Thyroid gland (tissue), 4 donors: ENCODE data around the gene ZBTB5. TPM values are rescaled to one million over a fixed set of nuclear protein-coding genes. Genes with fewer than 3 reads are reported as not detected.

ENCODE experiments used
- DNase-seq, 2 donors: peaks; one replicate each; pipeline ENCODE4 v3.0.0-alpha.2; 2019
- H3K27ac ChIP-seq, 3 donors: fragments of 200-600 bp; sonication (generic); 1 replicate in 2 of 3; 2 replicates in 1 of 3; pipeline ENCODE4 v1.5.1; 2016 to 2019; ENCODE audit warnings: mild to moderate bottlenecking in 1 of 3, moderate library complexity in 1 of 3
- H3K27me3 ChIP-seq: fragments of 200-600 bp; sonication (generic); one replicate; pipeline ENCODE4 v1.5.1; 2019
- H3K36me3 ChIP-seq, 2 donors: fragments of 200-600 bp; sonication (generic); one replicate each; pipeline ENCODE4 v1.5.1; 2016 to 2019
- H3K4me1 ChIP-seq, 2 donors: fragments of 200-600 bp; sonication (generic); one replicate each; pipeline ENCODE4 v1.5.1; 2017 to 2019
- H3K4me3 ChIP-seq, 3 donors: fragments of 200-600 bp; sonication (generic); replicated peaks in 1 of 3; 1 replicate in 2 of 3; 2 replicates in 1 of 3; pipeline ENCODE4 v1.5.1; 2016; ENCODE audit warnings: mild to moderate bottlenecking in 1 of 3
- H3K9me3 ChIP-seq: fragments of 200-600 bp; sonication (generic); one replicate; pipeline ENCODE4 v1.5.1; 2017
- CTCF ChIP-seq, 6 experiments: fragments of 200-600 bp in 3 of 6; fragments of 450-650 bp in 3 of 6; sonication (generic) in 3 of 6; IDR thresholded peaks; one replicate each; pipeline ENCODE4 v1.5.1; 2016 to 2019; ENCODE audit warnings: antibody characterized with exemption in 6 of 6, mild to moderate bottlenecking in 2 of 6, inconsistent platforms in 1 of 6, moderate library complexity in 1 of 6
- POLR2A ChIP-seq, 2 donors: fragments of 450-650 bp; IDR thresholded peaks; one replicate each; pipeline ENCODE4 v1.6.1; 2017; ENCODE audit warnings: antibody characterized with exemption in 2 of 2, mild to moderate bottlenecking in 2 of 2, moderate library complexity in 1 of 2
- WGBS, 2 donors: methylation state at CpG; one replicate each; pipeline ENCODE4 v1.1.5; 2017; 5-methylcytosine and 5-hydroxymethylcytosine counted together
- intact Hi-C: fragments of 100-400 bp; cut with DNase I; formaldehyde crosslinking; loops from one replicate; pipeline ENCODE4 v1.15.1; 2023
- total RNA-seq, 4 donors: library from RNA; depleted of rRNA; stranded (reverse); fragments of >200 nt; gene quantifications; one replicate each; pipeline ENCODE4 v1.2.3, GENCODE V29; 2016

The ZBTB5 gene
- total RNA-seq, 4 donors from 2014 or later: 19.2 to 26.8 (median 22.3) TPM

- Histone ChIP-seq H3K4me3 (no peak overlapping the region), H3K27ac (no peak overlapping the region), H3K4me1 (peaks cover 16 to 27% of the 10 kb centered on the region in 2 donors), H3K27me3 (no peaks in the 10 kb centered on the region), H3K36me3 (peaks cover 4 to 25% of the 10 kb centered on the region in 2 donors), H3K9me3 (no peaks in the 10 kb centered on the region)
- no peak for DNase-seq
- intact Hi-C loops: no loop called here
- no peak for TF ChIP-seq CTCF (IDR thresholded peaks at IDR 0.05)
- TF ChIP-seq POLR2A (IDR thresholded peaks at IDR 0.05): no peak
- 83 to 86% methylated on average over 11 of the region's 11 CpGs for WGBS, 2 donors
These were observed 39.9 kb downstream of the ZBTB5 start for GRCh38 chr9:37425298-37425752.

- no peak for TF ChIP-seq CTCF (IDR thresholded peaks at IDR 0.05)
- no peak for TF ChIP-seq POLR2A (IDR thresholded peaks at IDR 0.05)
- Histone ChIP-seq H3K27ac (no peak overlapping the region), H3K4me1 (peaks cover 16 to 27% of the 10 kb centered on the region in 2 donors), H3K9me3 (no peaks in the 10 kb centered on the region), H3K36me3 (peaks cover 4 to 25% of the 10 kb centered on the region in 2 donors), H3K4me3 (no peak overlapping the region), H3K27me3 (no peaks in the 10 kb centered on the region)
- WGBS, 2 donors: 94% methylated on average over 15 of the region's 18 CpGs; no CpG with 5 or more reads in 1 of the 2 donors
- intact Hi-C loops: loop anchor here (5.0 kb wide), 1 partner anchor 38 kb away; no protein-coding TSS in a partner anchor
- no peak for DNase-seq
These were observed 40.5 kb downstream of the ZBTB5 start for GRCh38 chr9:37424686-37425297.

DNA sequence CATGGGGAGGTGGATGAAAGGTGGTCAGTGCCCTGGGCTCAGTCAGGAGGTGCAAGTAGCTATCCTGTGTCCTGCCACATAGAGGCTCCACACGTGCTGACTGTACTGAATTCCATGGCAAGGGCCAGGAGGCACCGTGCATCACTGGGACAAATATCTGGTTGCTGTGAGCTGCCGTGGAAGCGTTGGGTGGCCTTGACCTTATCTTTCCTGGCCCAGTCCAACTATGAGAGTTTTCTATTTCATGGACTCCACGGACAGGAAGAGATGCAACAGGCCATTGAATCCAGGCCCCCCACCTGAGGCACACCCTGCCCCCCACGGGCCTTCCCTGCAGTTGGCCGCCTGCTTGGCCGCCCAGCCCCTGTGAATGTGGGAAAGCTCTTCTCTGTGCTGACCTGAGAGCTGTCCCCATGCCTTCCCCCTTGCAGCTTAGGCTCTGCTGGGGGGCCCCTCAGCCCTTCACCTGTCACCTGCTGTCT lies 41.0 kb downstream of the ZBTB5 start:
- no peaks in the 10 kb centered on the region for H3K27me3 ChIP-seq
- peaks cover 4 to 24% of the 10 kb centered on the region in 2 donors for H3K36me3 ChIP-seq
- no peak overlapping the region for H3K27ac ChIP-seq
- TF ChIP-seq POLR2A (IDR thresholded peaks at IDR 0.05) (no peak), CTCF (IDR thresholded peaks at IDR 0.05) (no peak)
- H3K9me3 ChIP-seq: no peaks in the 10 kb centered on the region
- intact Hi-C loops: loop anchor here (5.0 kb wide), 1 partner anchor 38 kb away; no protein-coding TSS in a partner anchor
- H3K4me1 ChIP-seq: peaks cover 16 to 27% of the 10 kb centered on the region in 2 donors
- WGBS, 2 donors: 76 to 87% methylated on average over 6 to 8 of the region's 8 CpGs
- DNase-seq: no peak
- H3K4me3 ChIP-seq: no peak overlapping the region

DNA sequence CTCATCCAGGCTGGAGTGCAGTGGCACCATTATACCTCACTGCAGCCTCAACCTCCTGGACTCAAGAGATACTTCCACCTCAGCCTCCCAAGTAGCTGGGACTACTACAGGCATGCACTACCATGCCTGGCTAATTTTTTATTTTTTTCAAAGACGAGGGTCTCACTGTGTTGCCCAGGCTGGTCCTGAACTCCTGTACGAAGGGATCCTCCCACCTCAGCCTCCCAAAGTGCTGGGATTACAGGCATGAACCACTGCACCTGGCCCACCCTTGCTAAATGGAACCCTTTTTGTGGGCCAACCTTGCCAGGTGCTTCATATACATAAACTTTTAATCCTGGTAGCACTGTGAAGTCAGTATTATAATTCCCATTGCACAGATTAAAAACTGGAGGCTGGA lies 41.7 kb downstream of the ZBTB5 start:
- TF ChIP-seq POLR2A (IDR thresholded peaks at IDR 0.05) (no peak), CTCF (IDR thresholded peaks at IDR 0.05) (no peak)
- no peaks in the 10 kb centered on the region for H3K9me3 ChIP-seq
- peak overlapping the region in 1 of 3 donors; percentile 83 for H3K4me3 ChIP-seq
- peaks cover under 1 to 17% of the 10 kb centered on the region in 2 donors for H3K36me3 ChIP-seq
- H3K27me3 ChIP-seq: no peaks in the 10 kb centered on the region
- DNase-seq: no peak
- peak overlapping the region in 1 of 3 donors; percentile 79 for H3K27ac ChIP-seq
- peaks cover 16 to 27% of the 10 kb centered on the region in 2 donors for H3K4me1 ChIP-seq
- intact Hi-C loops: loop anchor here (5.0 kb wide), 1 partner anchor 39 kb away; no protein-coding TSS in a partner anchor
- 63 to 74% methylated on average over 2 of the region's 2 CpGs for WGBS, 2 donors
